HepG2 (cell line): ENCODE results near the gene CNPY4. TPM values are rescaled to one million over a fixed set of nuclear protein-coding genes. Genes with fewer than 3 reads are reported as not detected.

Source experiments
- ARNTL ChIP-seq: sonication (generic); formaldehyde crosslinking; IDR thresholded peaks from 2 replicates; pipeline ENCODE4 v1.4.0; 2020; ENCODE audit warnings: mild to moderate bottlenecking, missing genetic modification reagents
- CEBPG ChIP-seq: IDR thresholded peaks from 2 replicates; pipeline ENCODE4 v1.6.1; 2016
- HNF4A ChIP-seq: sonication (generic); formaldehyde crosslinking; IDR thresholded peaks from 2 replicates; pipeline ENCODE4 v1.4.0; 2020; ENCODE audit warnings: missing genetic modification reagents
- MED1 ChIP-seq: sonication (generic); formaldehyde crosslinking; IDR thresholded peaks from 2 replicates; pipeline ENCODE4 v1.4.0; 2020; ENCODE audit warnings: missing genetic modification reagents
- MTA1 ChIP-seq: sonication (generic); formaldehyde crosslinking; IDR thresholded peaks from 2 replicates; pipeline ENCODE4 v1.4.0; 2020; ENCODE audit warnings: missing genetic modification reagents, mild to moderate bottlenecking, borderline replicate concordance
- SMAD1 ChIP-seq: sonication (generic); formaldehyde crosslinking; IDR thresholded peaks from 2 replicates; pipeline ENCODE4 v1.4.0; 2020; ENCODE audit warnings: missing genetic modification reagents, low read depth, mild to moderate bottlenecking, borderline replicate concordance
- SNRNP70 ChIP-seq: fragments of 200-400 bp; formaldehyde crosslinking; IDR thresholded peaks from 2 replicates; pipeline ENCODE4 v1.6.1; 2017; ENCODE audit warnings: mild to moderate bottlenecking, low read depth, low read length, moderate library complexity
- STAG1 ChIP-seq: sonication (generic); formaldehyde crosslinking; IDR thresholded peaks from 2 replicates; pipeline ENCODE4 v1.4.0; 2020; ENCODE audit warnings: missing genetic modification reagents
- THAP9 ChIP-seq: sonication (generic); formaldehyde crosslinking; IDR thresholded peaks from 2 replicates; pipeline ENCODE4; 2020; ENCODE audit warnings: missing genetic modification reagents, mild to moderate bottlenecking, borderline replicate concordance
- ZBTB43 ChIP-seq: sonication (generic); formaldehyde crosslinking; conservative IDR thresholded peaks from 2 replicates; pipeline ENCODE4 v1.4.0; 2020; ENCODE audit warnings: missing genetic modification reagents
- ZFY ChIP-seq: sonication (generic); formaldehyde crosslinking; IDR thresholded peaks from 2 replicates; pipeline ENCODE4 v1.4.0; 2020; ENCODE audit warnings: missing genetic modification reagents
- ZNF292 ChIP-seq: sonication (generic); formaldehyde crosslinking; IDR thresholded peaks from 2 replicates; pipeline ENCODE4 v1.8.1; 2022; ENCODE audit warnings: mild to moderate bottlenecking, low read depth, missing genetic modification reagents, borderline replicate concordance
- ZNF33B ChIP-seq: sonication (generic); formaldehyde crosslinking; IDR thresholded peaks from 2 replicates; pipeline ENCODE4 v1.5.1; 2020; ENCODE audit warnings: mild to moderate bottlenecking, missing genetic modification reagents
- ZNF550 ChIP-seq: sonication (generic); formaldehyde crosslinking; IDR thresholded peaks from 2 replicates; pipeline ENCODE4 v1.4.0; 2020; ENCODE audit warnings: mild to moderate bottlenecking, missing genetic modification reagents, borderline replicate concordance
- ZNF792 ChIP-seq: IDR thresholded peaks from 2 replicates; pipeline ENCODE4 v1.6.1; 2016
- ZSCAN29 ChIP-seq: sonication (generic); formaldehyde crosslinking; conservative IDR thresholded peaks from 2 replicates; pipeline ENCODE4 v1.4.0; 2020; ENCODE audit warnings: mild to moderate bottlenecking, missing genetic modification reagents
- polyA plus RNA-seq, 8 experiments: library from polyadenylated mRNA; depleted of rRNA in 3 of 8; stranded (reverse) in 7 of 8; unstranded in 1 of 8; fragments of >200 nt; fragmentation: Illumina TruSeq in 4 of 8; extraction: Trizol in 4 of 8; gene quantifications; 2 replicates each; pipeline versions ENCODE4 v1.2.1 to v1.2.3, GENCODE V29; 2011 to 2016; ENCODE audit warnings: low read depth in 4 of 8, missing spikeins in 1 of 8, mixed read lengths in 1 of 8; ENCODE audit not compliant: insufficient read depth in 1 of 8
- total RNA-seq, 5 experiments: library from RNA; depleted of rRNA; stranded (reverse); fragments of >200 nt; fragmentation: Illumina TruSeq; extraction: Trizol; gene quantifications; 2 replicates each; pipeline ENCODE4 v1.2.3, GENCODE V29; 2016; ENCODE audit warnings: low read depth in 1 of 5
- TF ChIP-seq, protein P1 (sequence below): IDR thresholded peaks from 2 replicates; pipeline ENCODE4 v1.6.1; 2016; ENCODE audit warnings: missing compliant biosample characterization, missing genetic modification reagents, borderline replicate concordance
- TF ChIP-seq, protein P2 (sequence below), 2 experiments: sonication (generic) in 1 of 2; formaldehyde crosslinking in 1 of 2; IDR thresholded peaks; 2 replicates each; pipeline versions ENCODE4 v1.6.1 to v1.9.0; 2014 to 2022; ENCODE audit warnings: antibody characterized with exemption in 1 of 2, borderline replicate concordance in 1 of 2, inconsistent platforms in 1 of 2, low read depth in 1 of 2, missing genetic modification reagents in 1 of 2

The CNPY4 gene
- total and polyA plus RNA-seq, 2 of the 13 experiments (the other 11 are each of a cell fraction or from before 2014, with no cell fraction given), result 6.2 to 12.7 TPM

DNA sequence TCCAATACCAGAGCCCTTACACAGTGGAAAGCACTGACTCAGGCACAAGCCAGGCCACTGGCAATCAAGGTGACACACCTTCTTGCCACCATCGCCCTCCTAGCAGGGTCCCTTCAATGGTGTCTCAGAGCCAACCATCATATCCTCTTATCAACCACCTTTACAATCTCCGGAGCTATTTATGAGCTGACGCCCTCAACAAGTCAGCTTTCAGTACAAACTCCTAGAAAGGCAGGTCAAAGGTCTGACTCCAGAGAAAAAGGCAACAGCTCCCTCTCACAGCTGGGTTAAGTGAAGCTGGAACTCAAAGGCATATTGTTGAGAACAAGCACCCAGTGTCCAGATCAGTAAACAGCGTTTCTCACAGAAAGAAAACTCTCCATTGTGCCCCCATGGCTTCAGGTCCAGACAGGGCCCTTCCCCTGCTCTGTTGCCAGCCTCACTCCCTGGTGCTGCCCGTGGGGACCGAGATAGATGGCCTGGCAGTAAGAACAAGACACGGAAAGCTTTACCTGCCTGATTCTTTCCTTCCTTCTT is 40.3 kb upstream of the CNPY4 start (continued):
- peak; percentile 54; the same call in 1 of the 2 replicates for TF ChIP-seq ZNF33B (CRISPR knock-in tag)
- peak; percentile 63 for TF ChIP-seq MED1 (CRISPR knock-in tag)
- TF ChIP-seq, protein P1, sequence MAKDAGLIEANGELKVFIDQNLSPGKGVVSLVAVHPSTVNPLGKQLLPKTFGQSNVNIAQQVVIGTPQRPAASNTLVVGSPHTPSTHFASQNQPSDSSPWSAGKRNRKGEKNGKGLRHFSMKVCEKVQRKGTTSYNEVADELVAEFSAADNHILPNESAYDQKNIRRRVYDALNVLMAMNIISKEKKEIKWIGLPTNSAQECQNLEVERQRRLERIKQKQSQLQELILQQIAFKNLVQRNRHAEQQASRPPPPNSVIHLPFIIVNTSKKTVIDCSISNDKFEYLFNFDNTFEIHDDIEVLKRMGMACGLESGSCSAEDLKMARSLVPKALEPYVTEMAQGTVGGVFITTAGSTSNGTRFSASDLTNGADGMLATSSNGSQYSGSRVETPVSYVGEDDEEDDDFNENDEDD (CRISPR knock-in tag), result no peak
- TF ChIP-seq HNF4A (CRISPR knock-in tag), result peak; percentile 76
- TF ChIP-seq, protein P2, sequence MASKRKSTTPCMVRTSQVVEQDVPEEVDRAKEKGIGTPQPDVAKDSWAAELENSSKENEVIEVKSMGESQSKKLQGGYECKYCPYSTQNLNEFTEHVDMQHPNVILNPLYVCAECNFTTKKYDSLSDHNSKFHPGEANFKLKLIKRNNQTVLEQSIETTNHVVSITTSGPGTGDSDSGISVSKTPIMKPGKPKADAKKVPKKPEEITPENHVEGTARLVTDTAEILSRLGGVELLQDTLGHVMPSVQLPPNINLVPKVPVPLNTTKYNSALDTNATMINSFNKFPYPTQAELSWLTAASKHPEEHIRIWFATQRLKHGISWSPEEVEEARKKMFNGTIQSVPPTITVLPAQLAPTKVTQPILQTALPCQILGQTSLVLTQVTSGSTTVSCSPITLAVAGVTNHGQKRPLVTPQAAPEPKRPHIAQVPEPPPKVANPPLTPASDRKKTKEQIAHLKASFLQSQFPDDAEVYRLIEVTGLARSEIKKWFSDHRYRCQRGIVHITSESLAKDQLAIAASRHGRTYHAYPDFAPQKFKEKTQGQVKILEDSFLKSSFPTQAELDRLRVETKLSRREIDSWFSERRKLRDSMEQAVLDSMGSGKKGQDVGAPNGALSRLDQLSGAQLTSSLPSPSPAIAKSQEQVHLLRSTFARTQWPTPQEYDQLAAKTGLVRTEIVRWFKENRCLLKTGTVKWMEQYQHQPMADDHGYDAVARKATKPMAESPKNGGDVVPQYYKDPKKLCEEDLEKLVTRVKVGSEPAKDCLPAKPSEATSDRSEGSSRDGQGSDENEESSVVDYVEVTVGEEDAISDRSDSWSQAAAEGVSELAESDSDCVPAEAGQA (IDR thresholded peaks at IDR 0.05; ENCODE audit: low read depth), result no peak
- TF ChIP-seq, protein P2 (CRISPR knock-in tag; IDR thresholded peaks at IDR 0.05; ENCODE audit: borderline replicate concordance), result no peak
- TF ChIP-seq MTA1, result no peak
- peak; percentile 59; the same call in 1 of the 2 replicates for TF ChIP-seq SMAD1 (CRISPR knock-in tag)
- TF ChIP-seq CEBPG (CRISPR knock-in tag), result peak; percentile 47
- TF ChIP-seq ZNF292, result peak; percentile 44; the same call in 1 of the 2 replicates
- 0 out of 2 replicates have a peak, but pooled peaks have one; percentile 55 for TF ChIP-seq ZSCAN29 (CRISPR knock-in tag)
- TF ChIP-seq ZFY, result peak; percentile 45; the same call in 1 of the 2 replicates
- 0 out of 2 replicates have a peak, but pooled peaks have one; percentile 22 for TF ChIP-seq ZBTB43 (CRISPR knock-in tag)
- no peak for TF ChIP-seq THAP9 (CRISPR knock-in tag)
- 0 out of 2 replicates have a peak, but pooled peaks have one; percentile 49 for TF ChIP-seq ZNF792 (CRISPR knock-in tag)
- TF ChIP-seq ARNTL (CRISPR knock-in tag), result 0 out of 2 replicates have a peak, but pooled peaks have one; percentile 24
- no peak; the same call in 1 of the 2 replicates for TF ChIP-seq STAG1 (CRISPR knock-in tag)
- 0 out of 2 replicates have a peak, but pooled peaks have one; percentile 75 for TF ChIP-seq ZNF550 (CRISPR knock-in tag)
- TF ChIP-seq SNRNP70, result no peak
